Activated T-cell treated with anti-CD3 and anti-CD28 coated beads, Interleukin-2, amount 50 U/mL, for 48 hours (primary cell): ENCODE data around the gene SPATA3.
"Not testable (repeated sequence)": the region's sequence is repeated elsewhere in the genome, so short reads cannot be mapped to it uniquely, and the experiment has no call there.

Source experiments
- DNase-seq, 2 experiments: peaks; one replicate each; pipeline ENCODE4 v3.0.0-alpha.2; 2020

SPATA3 gene

DNA sequence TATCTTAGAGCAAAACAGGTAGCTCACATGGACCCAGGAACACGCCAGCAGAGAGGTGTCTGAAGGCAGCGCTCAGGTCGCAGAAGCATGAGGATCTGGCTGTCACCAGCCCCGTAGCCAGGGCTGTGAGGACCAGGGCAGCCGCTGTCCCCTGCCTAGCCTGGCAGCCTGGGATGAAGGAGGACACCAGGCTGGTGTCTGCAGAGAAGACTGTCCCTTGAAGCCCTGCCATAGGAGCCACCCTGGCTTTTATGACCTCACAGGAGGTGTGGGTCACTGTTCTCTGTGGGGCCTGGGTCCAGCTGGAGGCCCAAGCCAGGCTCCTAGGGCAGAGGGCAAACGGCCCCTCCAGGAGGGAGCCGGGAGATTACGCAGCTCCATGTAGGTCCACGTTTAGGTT lies at the start of gene SPATA3:
SPATA3 (plus strand) TSS at position 301 of the 400 bp plus-strand sequence. CDS start 113 bp downstream, outside the sequence.
- no peak for DNase-seq

DNA sequence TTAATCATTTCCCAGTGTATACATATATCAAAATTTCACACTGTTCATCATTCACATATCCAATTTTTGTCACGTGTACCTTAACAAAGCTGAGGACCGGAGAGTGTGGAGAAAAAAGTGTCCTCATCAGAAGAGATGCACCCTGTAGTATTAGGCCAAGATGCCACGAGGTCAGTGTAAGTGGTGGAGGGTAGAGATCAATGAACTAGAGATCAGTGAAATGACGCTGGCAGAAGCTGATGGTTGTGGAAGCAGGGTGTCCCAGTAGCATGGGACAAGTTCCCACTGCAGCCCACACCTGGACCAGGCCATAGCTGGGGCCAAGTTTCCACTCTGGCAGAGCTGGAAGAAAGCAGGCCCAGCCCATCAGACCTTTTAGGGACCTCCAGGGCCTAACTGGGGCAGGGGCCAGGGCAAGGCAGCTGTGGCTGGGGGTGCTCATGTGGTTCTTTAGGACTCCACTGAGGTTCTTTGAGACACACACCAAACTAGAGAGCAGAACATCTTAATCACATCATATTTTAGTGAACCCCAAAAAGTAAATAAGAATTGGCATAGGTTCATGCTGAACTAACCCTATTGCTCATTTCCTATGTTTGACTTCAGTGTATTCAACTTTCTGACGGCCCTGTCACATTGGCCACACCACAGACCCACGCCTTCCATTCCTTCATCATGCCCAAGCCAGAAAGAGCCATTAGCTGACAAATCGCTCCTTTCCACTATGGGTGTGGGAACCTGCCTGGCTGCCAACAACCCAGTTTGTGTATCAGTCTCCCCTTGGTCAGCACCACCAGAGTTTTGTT lies 49.3 kb upstream of the SPATA3 start:
- DNase-seq = peak in 1 of 2 experiments; percentile 33

DNA sequence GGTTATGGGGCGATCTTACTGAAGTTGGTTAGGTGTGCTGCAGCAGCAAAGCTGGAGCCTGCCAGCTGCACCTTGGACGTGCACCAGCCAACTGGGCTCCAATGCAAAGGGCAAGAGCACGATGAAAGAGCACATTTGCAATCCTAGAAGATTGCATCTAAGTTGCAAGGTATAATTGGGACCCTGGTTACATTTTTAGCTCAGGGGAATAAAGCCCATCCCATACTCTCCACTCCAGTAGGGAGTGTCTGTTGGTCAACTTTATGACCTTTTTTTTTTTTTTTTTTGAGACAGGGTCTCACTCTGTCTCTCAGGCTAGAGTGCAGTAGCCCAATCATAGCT lies 48.7 kb upstream of the SPATA3 start:
- DNase-seq = no peak

DNA sequence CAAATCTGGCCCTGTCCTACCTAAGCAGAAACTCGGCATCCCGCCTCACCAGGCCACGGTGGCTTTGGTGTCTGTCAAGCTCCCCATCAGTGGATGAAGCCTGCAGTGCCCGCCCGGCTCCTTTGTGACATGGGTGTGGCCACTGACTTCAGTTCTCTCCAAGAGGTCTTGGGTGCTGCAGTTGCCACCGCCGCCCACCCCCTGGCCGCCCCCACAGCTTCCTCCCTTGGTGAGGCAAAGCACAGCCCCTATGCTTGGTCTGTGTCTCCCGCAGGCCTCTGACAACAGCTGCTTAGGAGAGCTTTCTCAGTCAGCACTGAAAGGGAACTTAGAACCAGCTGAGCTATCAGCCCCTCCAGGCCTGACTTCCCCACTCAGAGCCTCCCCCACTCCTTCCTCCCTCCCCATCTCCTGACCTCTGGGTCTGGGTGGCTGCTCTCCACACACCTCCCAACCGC lies 48.0 kb upstream of the SPATA3 start:
- peak in 1 of 2 experiments; percentile 24 for DNase-seq

DNA sequence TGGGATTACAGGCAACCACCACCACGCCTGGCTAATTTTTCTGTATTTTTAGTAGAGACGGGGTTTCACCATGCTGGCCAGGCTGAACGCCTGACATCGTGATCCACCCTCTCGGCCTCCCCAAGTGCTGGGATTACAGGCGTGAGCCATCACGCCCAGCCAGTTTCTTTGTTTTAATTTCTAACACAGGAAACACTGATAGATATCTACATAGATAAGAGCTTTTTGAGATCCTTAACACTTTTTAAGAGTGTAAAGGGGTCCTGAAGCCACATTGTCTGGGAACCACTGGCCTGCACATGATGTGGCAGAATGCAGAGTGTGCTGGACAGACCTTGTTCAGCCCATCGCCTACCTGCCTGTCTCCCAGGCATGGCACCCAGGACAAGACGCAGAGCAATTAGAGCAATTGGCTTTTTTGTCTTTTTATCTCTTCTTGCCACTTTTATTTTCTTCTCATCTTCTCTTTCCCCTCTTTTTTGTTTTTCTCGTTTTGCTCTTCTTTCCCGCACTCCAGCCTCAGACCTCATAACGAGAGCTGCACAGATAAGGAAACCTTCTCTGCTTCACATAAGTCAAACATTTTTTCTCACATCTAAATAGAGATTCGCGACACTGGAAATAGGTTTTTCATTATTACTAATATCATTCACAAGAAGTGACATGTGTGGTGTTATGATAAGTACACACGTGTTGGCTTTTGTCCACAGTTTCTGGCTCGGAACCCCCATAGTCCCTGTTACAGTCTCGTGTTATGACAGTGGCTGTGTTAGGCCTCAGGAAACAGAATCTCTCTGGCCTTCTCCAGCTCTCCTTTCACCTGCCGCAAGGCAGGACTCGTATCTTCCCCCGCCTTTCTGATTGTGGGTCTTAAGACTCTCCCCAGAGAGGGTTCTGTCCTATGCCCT lies 45.7 kb upstream of the SPATA3 start:
- peak; percentile 45 to 48 for DNase-seq

DNA sequence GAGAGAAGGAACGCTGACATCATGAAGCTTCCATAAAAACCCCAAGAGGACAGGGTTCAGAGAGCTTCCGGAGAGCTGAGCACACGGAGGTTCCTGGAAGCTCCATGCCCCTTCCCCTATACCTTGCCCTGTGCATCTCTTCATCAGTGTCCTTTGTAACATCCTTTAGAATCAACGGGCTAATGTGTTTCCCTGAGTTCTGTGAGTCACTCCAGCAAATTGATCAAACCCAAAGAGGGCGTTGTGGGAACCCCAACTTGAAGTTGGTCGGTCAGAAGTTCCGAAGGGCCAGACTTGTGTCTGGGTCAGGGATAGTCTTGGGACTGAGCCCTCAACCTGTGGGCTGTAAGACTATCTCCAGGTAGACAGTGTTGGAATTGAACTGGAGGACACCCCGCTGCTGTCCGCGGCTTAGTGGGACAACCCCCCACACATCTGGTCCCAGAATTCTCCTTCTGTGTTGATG lies 45.0 kb upstream of the SPATA3 start:
- DNase-seq = peak in 1 of 2 experiments; percentile 17

DNA sequence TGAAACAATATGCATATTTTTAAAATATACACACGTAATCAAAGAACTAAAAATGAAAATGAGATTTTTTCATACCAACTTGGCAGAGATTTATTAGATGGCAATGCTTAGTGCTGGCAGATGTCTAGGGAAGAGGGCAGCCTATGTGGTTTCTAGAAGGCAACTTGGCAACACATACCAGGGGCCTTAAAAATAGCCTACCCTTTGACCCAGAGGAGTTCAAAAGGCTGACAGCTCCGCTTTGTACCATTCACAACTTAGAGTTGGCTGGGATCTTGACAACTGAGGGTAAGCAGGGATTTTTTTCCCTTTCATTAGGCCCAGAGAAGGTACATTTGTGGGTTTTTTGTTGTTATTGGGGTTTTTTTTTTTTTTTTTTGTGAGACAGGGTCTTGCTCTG lies 44.5 kb upstream of the SPATA3 start:
- DNase-seq = peak in 1 of 2 experiments; percentile 13

DNA sequence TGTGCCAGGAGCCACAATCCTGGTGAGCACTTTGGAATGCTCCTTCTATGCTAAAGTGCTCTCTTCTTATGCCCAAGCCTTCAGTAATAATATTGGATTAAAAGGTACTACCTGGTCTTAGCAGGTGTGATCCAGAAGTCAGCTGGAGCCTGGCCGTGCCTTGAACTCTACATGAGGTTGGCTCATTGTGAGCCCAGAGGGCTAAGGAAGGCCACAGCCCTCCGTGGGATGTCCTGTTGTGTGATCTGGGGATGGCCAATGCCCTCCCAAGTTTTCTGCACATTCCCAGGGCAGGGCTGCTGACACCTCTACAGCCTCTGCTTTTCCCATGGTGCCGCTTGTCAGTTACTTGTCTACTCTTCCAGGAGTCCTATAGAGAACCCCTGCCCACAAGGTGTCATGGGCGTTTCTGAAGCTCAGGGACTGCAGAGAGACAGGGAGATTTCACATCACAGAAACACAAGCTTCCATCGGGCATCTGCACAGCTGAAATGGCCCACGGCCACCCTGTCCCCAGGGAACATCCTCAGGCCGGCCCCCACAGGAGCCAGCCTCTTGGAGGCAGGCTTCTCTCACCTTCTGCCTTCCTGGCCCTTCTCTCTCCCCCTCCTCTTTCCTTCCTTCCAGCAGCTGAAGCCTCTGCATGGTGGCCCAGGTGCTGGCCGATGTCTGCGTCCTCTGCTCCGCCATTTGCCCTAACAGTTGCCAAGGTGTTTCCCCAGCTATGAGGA lies 43.5 kb upstream of the SPATA3 start:
- peak in 1 of 2 experiments; percentile 15 for DNase-seq

DNA sequence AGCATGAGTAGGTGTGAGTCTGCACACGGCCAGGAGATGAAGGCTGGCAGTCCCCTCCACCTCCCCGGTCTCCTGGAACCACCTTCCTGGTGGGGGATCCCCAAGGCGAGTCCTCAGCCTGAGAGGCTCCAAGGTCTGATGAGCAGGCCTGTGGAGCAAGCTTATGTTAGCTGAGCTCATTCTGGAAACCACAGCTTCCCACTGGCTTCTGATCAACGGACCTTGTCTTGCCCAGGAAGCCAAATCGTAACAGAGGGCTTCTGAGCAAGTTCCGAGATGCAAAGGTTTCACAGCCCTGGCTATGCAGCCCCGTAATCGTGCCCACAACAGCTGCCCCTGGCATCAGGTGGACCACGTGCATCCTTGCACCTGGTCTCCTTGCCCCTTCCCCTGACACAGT lies 42.1 kb upstream of the SPATA3 start:
- no peak for DNase-seq

DNA sequence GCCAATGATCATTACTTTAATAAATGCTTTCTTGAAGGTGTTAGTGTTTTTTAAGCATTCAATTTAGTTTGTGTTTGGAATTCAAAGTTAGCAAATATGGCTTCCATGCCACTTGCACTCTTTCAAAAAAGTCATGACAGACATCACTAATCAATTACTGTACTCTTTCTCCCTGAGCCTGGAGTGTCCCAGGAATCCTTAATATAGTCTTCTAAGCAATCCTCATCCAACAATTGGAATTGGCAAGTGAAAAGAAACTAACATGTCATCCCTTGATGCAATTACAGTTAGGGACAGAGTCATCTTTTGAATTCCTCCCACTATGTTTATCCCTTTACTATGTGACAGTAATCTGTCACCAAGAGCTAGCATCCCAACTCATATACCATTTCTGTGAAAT lies 41.2 kb upstream of the SPATA3 start:
- DNase-seq = no peak

DNA sequence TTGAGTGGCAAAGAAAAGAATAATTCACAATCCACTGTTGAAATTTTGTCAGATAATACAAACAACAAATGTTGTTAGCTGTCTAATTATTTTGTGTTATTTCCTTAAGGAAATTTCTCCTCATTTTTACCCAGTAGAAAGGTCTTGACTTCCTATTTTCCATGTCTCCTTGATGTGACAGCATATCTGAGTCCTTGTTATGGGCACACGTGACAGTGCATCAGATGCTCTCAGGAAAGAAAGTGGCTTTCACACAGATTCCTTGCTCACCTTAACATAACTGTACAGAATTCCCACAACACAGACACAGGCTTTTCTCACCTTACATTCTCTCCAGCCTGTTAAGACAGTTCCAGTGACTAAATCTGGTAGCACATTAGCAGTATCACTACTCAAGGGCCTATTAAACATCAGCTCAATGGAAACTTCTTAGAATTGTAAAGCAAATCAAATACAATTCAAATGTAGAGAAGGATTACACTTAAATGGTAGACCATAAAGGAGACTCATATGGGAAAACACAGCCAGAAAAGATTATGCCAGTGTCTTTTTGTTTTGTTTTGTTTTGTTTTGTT lies 40.7 kb upstream of the SPATA3 start:
- peak in 1 of 2 experiments; percentile 7 for DNase-seq

DNA sequence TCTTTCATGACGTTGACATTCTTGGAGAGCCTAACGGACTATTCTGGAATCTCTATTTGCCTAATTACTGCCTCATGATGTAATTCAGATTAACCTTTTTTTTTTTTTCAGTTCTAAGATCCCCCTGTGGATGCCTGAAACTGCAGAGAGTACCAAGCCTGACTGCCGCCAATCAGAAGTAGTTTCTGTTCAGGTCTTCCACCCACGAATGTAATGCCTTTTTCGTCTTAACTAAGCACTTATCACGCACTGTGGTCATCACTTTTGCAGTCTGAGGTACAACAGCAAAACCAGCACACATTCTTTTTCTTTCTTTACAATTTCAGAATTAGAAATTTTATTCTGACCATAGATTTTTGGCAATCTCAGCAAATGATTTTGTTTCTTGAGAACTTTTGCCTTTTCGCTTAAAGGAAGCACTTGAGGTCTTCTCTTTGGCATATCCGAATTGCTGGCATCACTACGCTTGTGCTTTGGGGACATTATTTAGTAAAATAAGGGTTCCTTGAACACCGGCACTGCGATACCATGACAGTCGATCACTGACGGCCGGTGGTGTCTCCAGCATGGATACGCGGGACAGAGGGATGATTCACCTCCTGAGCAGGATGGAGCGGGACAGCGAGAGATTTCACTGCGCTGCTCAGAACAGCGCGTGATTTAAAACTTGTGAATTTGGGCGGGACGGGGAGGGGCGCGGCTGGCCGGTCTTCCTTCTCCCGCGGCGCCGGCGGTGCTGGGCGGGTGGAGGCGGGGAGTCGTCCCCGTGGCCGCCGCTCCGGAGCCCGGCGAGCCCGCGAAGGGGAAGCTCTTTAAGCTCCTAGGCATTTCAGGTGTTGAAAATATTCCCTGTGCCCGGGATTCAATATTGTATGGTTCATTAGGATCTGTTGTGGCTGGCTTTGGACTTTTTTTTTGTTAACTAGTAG lies 38.8 kb upstream of the SPATA3 start:
- peak; percentile 52 to 54 for DNase-seq

DNA sequence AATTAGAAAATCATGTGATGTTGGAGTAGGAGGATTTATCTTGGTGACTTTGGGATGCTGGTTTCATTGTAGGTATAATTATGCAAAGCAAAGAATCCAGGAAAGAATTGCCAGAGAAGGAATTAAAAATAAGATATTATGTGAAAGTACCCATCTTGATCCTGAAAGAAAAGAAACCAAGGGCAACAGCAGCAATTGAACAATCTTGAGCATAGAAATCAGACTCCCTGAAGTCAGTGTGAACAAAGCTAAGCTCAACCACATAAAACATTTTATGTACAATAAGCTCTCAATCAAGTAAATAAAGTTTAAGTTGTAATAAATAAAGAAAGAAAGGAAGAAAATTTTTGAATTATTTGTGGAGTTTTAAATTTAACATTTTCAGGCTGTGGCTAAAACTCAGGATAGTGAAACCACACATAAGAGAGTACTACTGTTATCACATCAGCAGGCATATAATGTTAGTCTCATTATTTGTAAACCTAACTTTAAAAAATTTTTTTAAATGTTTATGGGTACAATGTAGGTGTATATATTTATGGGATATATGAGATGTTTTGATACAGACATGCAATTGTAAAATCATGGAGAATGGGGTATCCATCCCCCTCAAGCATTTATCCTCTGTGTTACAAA lies 38.0 kb upstream of the SPATA3 start:
- no peak for DNase-seq

DNA sequence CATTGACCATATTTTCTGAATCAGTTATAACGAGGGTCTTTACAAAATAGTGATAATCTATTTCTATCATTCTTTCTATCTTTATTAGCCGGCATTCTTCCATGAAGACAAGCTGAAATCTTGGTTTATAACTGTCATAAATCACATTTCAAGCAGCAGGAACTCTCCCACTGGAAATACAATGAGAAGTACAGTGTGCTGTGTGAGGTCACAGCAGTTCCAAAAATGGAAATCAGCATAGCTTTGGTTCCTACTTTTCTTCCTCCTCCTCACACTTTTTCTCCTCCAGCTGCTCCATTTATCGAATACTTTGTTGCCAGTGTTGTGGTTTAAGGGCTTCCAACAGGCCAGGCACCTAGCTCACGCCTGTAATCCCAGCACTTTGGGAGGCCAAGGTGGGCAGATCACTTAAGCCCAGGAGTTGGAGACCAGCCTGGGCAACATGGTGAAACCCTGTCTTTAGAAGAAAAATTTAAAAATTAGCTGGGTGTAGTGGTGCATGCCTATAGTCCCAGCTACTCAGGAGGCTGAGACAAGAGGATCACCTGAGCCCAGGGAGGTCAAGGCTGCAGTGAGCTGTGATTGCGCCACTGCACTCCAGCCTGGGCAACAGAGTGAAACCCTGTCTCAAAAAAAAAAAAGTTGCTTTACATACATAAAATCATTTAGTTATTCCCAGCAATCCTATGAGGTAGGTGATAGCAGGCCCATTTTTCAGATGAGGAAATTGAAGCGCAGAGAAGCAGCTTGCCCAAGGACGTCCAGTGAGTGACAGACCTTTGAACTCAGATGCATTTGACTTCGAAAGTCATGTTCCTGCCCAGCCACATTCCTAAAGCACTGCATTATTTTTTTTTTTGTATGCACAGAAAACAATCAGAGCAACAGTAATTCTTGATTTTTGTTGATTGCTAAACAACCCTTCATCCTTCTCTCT lies 36.8 kb upstream of the SPATA3 start:
- peak in 1 of 2 experiments; percentile 14 for DNase-seq

DNA sequence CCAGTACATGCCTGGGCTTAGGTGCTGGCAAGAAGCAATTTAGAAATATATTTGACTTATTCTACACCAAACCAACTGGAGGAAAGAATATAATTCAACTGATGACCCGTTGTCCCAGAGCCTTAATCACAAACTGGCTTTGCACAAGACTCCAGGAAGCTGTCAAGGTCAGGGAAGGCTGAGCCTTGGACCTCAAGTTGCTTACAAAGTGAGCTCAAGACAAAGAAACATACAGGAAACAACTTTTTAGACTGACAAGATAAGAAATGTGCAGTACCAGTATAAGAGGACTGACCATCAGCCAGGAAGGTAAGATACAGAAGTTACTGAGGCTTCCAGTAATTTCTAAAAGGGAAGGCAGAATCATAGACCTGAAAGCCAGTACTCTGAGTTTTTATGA lies 35.9 kb upstream of the SPATA3 start:
- DNase-seq = no peak

DNA sequence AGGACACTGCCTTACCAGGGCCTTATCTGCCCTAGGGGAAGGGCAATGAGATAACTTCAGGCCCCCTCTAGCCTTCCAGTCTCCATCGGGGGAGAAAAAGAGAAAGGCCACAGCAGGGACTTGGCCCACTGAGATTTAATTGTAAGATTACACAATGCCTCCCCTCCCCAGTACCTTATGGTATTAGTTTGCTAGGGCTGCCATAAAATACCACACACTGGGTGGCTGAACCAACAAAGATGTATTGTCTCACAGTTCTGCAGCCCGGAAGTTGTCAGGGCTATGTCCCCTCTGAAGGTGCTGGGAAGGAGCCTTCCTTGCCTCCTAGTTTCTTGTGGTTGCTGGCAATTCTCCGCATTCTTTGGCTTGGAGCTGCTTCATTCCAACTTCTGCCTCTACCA lies 34.8 kb upstream of the SPATA3 start:
- no peak for DNase-seq

DNA sequence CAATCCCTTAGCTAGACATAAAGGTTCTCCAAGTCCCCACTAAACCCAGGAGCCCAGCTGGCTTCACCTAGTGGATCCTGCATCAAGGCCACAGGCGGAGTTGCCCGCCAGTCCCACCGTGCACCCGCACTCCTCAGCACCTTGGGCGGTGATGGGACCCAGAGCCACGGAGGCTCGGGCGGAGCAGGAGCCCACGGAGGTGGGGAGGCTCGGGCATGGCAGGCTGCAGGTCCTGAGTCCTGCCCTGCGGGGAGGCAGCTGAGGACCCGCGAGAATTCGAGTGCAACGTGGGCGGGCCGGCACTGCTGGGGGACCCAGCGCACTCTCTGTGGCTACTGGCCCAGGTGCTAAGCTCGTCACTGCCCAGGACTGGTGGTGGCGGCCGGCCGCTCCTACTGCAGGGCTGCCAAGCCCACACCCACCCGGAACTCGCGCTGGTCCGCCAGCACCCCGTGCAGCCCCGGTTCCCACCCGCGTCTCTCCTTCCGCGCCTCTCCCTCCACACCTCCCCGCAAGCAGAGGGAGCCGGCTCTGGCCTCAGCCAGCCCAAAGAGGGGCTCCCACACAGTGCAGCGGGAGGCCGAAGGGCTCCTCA lies 31.7 kb upstream of the SPATA3 start:
- DNase-seq = peak in 1 of 2 experiments; percentile 10

DNA sequence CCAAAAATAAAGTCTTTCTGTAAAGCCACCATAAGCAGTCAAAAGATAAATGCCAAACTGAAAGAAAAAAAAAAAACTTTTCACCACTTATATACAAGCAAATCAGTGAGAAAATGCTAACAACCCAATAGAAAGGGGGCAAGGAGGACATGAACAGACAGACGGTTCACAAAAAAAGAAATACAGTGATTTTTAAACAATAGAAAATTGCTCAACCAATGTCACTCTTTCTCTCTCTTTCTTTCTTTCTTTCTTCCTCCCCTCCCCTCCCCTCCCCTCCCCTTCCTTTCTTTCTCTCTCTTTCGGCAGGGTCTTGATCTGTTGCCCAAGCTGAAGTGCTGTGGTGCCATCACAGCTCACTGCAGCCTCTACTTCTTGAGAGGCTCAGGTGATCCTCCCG lies 28.8 kb upstream of the SPATA3 start:
- no peak for DNase-seq

DNA sequence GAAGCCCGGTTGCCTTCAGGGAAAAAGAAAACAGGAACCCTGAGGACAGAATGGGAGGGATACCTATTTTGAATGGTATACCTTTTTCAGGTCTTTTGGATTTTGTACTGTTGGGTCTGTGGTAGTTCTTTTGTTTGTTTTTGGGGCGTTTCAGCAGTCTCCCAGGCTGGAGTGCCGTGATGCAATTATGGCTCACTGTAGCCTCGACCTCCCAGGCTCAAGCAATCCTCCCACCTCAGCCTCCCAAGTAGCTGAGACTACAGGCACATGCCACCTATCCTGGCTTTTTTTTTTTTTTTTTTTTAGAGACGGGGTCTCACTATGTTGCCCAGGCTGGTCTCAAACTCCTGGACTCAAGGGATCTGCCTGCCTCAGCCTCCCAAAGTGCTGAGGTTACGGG lies 27.6 kb upstream of the SPATA3 start:
- DNase-seq = not testable (repeated sequence)
